Measurements from ENCODE around the gene GOLGA6C. TPM values are rescaled to one million over a fixed set of nuclear protein-coding genes. Genes with fewer than 3 reads are reported as not detected.
A peak's percentile ranks its signal among the peaks of the same experiment; 100 is the strongest.
"Not testable (repeated sequence)": the region's sequence is repeated elsewhere in the genome, so short reads cannot be mapped to it uniquely, and the experiment has no call there.

GOLGA6C gene
- total RNA-seq, 3 donors from 2014 or later: 0.33 TPM; not detected in 2

GRCh38 chr15:75237316-75237982 is 20.7 kb upstream of the GOLGA6C start:
- intact Hi-C loops (cut with DNase I; ENCODE audit: low total_unique reads): no loop called here
- TF ChIP-seq POLR2AphosphoS5 (IDR thresholded peaks at IDR 0.05) (no peak), CTCF (IDR thresholded peaks at IDR 0.05) (no peak), POLR2A (IDR thresholded peaks at IDR 0.05) (no peak)
- Histone ChIP-seq H3K27me3 (peaks cover 0 to 4% of the 10 kb centered on the region in 2 donors), H3K4me1 (no peaks in the 10 kb centered on the region), H3K27ac (no peak overlapping the region), H3K9me3 (no peaks in the 10 kb centered on the region), H3K36me3 (no peaks in the 10 kb centered on the region), H3K4me3 (no peak overlapping the region)
- peak in 1 of 2 donors; percentile 43 for DNase-seq (ENCODE audit: low spot score in 2 of 2)

DNA sequence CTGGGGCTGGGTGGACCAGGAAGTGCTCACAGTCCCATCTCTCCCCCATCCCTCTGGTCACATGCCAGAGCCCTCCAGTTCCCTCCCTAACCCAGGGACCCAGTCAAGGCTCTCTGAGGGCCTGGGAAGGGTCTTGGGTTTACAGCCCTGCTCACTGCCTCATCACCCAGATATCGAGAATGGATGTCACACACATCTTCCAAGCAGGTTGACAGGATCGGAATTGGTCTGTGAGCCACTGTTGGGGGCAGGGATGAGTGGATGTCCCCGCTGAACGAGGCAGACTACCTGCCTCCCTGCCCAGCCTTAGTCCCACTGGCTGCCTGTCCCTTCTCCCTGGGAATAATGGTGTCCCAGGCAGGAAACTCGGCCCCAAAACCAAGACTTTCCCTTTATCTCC is 20.0 kb upstream of the GOLGA6C start:
- Histone ChIP-seq H3K4me1 (no peaks in the 10 kb centered on the region), H3K27ac (no peak overlapping the region), H3K36me3 (no peaks in the 10 kb centered on the region), H3K4me3 (no peak overlapping the region), H3K27me3 (peaks cover 0 to 4% of the 10 kb centered on the region in 2 donors), H3K9me3 (no peaks in the 10 kb centered on the region)
- intact Hi-C loops (cut with DNase I; ENCODE audit: low total_unique reads): no loop called here
- no peak for TF ChIP-seq POLR2AphosphoS5 (IDR thresholded peaks at IDR 0.05)
- TF ChIP-seq POLR2A (IDR thresholded peaks at IDR 0.05): no peak
- no peak for TF ChIP-seq CTCF (IDR thresholded peaks at IDR 0.05)
- peak in 1 of 2 donors; percentile 22 for DNase-seq (ENCODE audit: low spot score in 2 of 2)

DNA sequence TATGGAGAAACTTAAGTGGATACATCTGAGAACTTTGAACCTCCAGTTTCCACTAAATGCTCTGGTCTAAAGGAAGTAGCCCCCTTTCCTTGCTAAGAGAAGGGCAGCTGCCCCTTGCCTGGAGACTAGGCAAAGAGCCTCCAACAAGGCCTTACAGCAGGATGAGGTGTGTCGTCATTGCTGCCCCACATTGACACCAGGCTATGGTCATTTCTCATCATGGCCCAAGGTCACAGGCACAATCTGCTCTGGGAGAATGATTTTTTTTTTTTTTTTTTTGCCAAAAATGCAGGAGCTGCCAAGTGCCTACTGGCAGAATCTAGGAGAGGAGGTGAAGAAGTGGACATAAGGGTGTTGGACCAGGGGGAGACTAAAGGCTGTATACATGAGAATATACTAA is 12.4 kb upstream of the GOLGA6C start:
- DNase-seq (ENCODE audit: low spot score in 2 of 2); intact Hi-C loops (cut with DNase I; ENCODE audit: low total_unique reads): not testable (repeated sequence)

DNA sequence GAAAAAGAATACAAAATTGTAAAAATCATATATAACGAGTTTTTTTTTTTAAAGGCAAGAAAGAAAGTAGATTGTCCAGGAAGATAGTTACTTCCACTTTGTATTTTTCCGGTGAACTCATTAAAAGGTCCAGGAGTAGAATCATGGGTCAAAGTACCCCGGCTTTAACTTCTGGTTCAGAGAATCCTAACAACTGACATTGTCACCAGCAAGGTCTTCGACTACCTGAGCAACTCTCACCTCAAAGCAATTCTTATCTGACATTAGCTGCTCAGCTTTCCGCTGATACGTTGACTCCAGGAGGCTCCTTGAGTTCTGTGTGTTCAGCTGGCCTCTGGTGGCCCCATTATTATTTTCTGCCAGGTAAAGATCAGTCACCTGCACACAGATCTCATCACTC is 9.1 kb upstream of the GOLGA6C start:
- H3K36me3 ChIP-seq; H3K27ac ChIP-seq; H3K4me1 ChIP-seq; DNase-seq (ENCODE audit: low spot score in 2 of 2); H3K4me3 ChIP-seq; H3K9me3 ChIP-seq; H3K27me3 ChIP-seq; intact Hi-C loops (cut with DNase I; ENCODE audit: low total_unique reads): not testable (repeated sequence)

More for the DNA sequence above, 12.4 kb upstream of the GOLGA6C start:
- H3K27ac ChIP-seq, H3K4me1 ChIP-seq, H3K4me3 ChIP-seq, H3K27me3 ChIP-seq, H3K36me3 ChIP-seq, H3K9me3 ChIP-seq: not testable (repeated sequence)

GRCh38 chr15:75249726-75250125 is 8.4 kb upstream of the GOLGA6C start:
- Histone ChIP-seq H3K4me3 (no peak overlapping the region), H3K27me3 (no peaks in the 10 kb centered on the region), H3K4me1 (no peaks in the 10 kb centered on the region), H3K36me3 (no peaks in the 10 kb centered on the region), H3K27ac (no peak overlapping the region), H3K9me3 (no peaks in the 10 kb centered on the region)
- DNase-seq (ENCODE audit: low spot score in 2 of 2): no peak
- intact Hi-C loops (cut with DNase I; ENCODE audit: low total_unique reads): no loop called here
- TF ChIP-seq POLR2AphosphoS5 (IDR thresholded peaks at IDR 0.05) (no peak), CTCF (IDR thresholded peaks at IDR 0.05) (no peak), POLR2A (IDR thresholded peaks at IDR 0.05) (no peak)

DNA sequence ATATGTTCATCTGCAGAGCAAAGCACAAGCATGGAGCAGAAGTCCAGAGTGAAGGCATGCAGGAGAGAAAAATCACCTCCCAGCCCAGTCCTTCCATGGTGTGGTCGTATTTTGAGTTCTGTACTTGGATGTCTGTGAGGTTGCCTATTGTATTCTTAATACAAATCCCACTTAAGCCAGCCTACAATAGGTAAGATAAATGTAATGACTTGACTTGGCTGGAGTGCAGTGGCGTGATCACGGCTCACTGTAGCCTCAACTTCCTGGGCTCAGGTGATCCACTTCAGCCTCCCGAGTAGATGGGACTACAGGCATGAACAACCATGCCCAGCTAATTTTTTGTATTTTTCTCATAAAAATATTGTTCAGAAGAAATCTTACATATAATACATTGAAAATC is 6.8 kb upstream of the GOLGA6C start:
- H3K4me1 ChIP-seq; intact Hi-C loops (cut with DNase I; ENCODE audit: low total_unique reads); DNase-seq (ENCODE audit: low spot score in 2 of 2); H3K27ac ChIP-seq; H3K27me3 ChIP-seq; H3K9me3 ChIP-seq; H3K36me3 ChIP-seq; H3K4me3 ChIP-seq: not testable (repeated sequence)

DNA sequence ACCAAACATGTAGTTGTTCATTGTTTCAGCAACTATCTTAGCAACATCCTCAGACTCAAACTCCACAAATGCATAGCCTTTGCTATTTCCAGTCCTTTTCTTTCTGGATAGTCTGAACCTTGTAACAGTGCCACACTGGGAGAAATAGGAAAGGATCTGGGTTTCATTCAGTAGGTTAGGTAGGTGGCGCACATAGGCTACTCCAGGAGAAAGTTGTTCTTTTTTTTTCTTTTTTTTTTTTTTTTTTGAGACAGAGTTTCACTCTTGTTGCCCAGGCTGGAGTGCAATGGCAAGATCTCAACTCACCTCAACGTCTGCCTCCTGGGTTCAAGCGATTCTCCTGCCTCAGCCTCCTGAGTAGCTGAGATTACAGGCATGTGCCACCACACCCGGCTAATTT is 5.8 kb upstream of the GOLGA6C start:
- intact Hi-C loops (cut with DNase I; ENCODE audit: low total_unique reads); H3K9me3 ChIP-seq; H3K4me1 ChIP-seq: not testable (repeated sequence)

DNA sequence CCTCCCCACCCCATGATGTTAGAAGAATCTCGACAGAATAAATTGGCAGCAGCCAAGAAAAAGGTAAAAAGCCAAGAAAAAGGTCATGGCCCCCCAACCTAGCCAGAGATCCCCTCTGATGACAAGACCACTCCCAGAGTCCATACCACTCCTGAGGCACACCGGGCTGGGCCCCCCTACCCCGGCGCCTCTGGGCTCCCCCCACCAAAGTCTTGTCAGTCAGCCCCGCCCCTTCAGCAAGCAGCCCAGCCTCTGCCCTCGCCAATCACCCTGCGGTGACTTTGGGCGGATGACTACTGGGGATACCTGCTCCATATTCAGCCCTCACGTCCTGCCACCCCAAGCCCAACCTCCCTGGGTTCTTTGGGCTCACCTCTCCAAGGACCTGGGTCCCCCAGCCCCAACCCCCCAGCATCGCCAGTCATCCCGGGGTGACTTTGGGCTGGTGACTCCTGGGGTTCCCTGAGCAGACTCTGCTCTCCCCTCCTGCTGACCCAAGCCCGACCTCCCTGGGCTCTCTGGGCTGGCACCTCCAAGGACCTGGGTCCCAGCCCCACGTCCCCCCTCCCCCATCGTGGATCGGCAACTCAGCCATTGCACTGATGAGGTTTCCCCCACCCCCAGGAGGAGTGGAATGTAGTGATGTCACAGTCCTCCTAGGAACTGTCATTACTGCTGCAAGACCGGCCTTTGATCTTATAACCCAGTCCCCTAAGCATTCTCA is 648 bp downstream of the GOLGA6C start:
- H3K27ac ChIP-seq; intact Hi-C loops (cut with DNase I; ENCODE audit: low total_unique reads); H3K36me3 ChIP-seq; DNase-seq (ENCODE audit: low spot score in 2 of 2); H3K4me1 ChIP-seq; H3K4me3 ChIP-seq; H3K27me3 ChIP-seq; H3K9me3 ChIP-seq: not testable (repeated sequence)

More for the DNA sequence above, 5.8 kb upstream of the GOLGA6C start:
- DNase-seq (ENCODE audit: low spot score in 2 of 2); H3K27ac ChIP-seq; H3K36me3 ChIP-seq; H3K4me3 ChIP-seq; H3K27me3 ChIP-seq: not testable (repeated sequence)

DNA sequence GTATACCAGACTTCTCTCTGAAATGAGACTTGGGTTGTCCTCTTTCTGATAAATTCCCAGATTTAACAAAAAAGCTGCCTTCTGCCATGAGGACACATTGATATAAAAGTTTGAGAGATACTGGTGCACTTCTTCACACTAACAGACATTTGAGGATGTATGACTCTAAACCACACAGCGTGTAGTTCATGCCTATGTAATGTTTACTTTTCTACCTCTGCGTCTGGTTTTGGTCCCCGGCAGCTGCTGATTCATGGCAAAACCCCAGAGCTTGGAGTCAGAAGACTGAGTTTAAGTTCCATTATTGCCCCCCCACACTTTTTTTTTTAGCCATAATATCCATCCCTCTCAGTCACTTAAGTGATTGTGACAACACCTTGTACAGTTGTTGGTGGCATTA is 1.7 kb downstream of the GOLGA6C start:
- H3K9me3 ChIP-seq; H3K4me3 ChIP-seq; H3K36me3 ChIP-seq; DNase-seq (ENCODE audit: low spot score in 2 of 2); H3K27ac ChIP-seq; H3K27me3 ChIP-seq; H3K4me1 ChIP-seq; intact Hi-C loops (cut with DNase I; ENCODE audit: low total_unique reads): not testable (repeated sequence)

DNA sequence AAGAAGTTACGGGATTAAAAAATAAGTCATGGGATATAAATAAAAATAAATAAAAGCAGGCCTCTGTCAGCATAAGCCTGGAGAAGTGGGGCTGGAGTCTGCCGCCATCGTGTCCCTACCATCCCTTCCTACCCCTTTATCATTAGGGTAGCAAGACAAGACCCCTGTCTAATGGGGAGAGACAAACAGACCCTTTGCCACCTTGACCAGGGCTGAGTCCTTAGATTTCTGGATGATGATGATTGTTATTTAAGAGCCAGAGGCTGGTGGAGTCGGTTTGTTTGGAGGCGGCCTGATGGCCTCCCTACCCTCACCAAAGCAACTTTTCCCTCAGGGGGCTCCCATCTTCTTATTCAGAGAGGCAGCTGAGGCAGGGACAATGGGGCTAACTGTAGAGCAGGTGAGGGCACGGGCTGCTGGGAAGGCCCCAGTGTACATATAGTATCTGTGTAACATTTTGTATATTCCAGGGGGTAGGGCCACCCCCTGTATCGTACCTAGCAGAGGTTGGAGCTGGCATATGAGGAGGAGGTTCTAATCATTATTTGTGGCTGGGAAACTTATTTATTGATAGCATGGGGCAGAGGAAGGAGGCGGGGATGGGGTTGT is 15.7 kb downstream of the GOLGA6C start:
- H3K27ac ChIP-seq; H3K4me3 ChIP-seq; DNase-seq (ENCODE audit: low spot score in 2 of 2); H3K27me3 ChIP-seq; H3K4me1 ChIP-seq; intact Hi-C loops (cut with DNase I; ENCODE audit: low total_unique reads); H3K36me3 ChIP-seq; H3K9me3 ChIP-seq: not testable (repeated sequence)

All from breast epithelium (tissue), 4 donors.